ENCODE results near the gene USP17L22.
"Not testable (repeated sequence)": the region's sequence is repeated elsewhere in the genome, so short reads cannot be mapped to it uniquely, and the experiment has no call there.

Gene USP17L22

GRCh38 chr4:9267319-9267718 is at the start of gene USP17L22:
USP17L22 (plus strand) TSS chr4:9267619; CDS start chr4:9267619, 0 bp downstream.
- H3K27ac ChIP-seq = not testable (repeated sequence)

- not testable (repeated sequence) for H3K27ac ChIP-seq
Measured at GRCh38 chr4:9219852-9220251, 47.6 kb upstream of the USP17L22 start, which contains the start of gene USP17L12. USP17L12 (plus strand) TSS chr4:9220152; CDS start chr4:9220152, 0 bp downstream.

- H3K27ac ChIP-seq = not testable (repeated sequence)
Measured at GRCh38 chr4:9224596-9224995, 42.8 kb upstream of the USP17L22 start, which contains the start of gene USP17L13. USP17L13 (plus strand) TSS chr4:9224896; CDS start chr4:9224896, 0 bp downstream.

- H3K27ac ChIP-seq = not testable (repeated sequence)
Measured at GRCh38 chr4:9230249-9230648, 37.2 kb upstream of the USP17L22 start.

- not testable (repeated sequence) for H3K27ac ChIP-seq
Measured at GRCh38 chr4:9234085-9234484, 33.3 kb upstream of the USP17L22 start, which contains the start of gene USP17L15. USP17L15 (plus strand) TSS chr4:9234385; CDS start chr4:9234385, 0 bp downstream.

GRCh38 chr4:9238461-9238860 is 29.0 kb upstream of the USP17L22 start:
- not testable (repeated sequence) for H3K27ac ChIP-seq

- H3K27ac ChIP-seq = not testable (repeated sequence)
Measured at GRCh38 chr4:9243579-9243978, 23.8 kb upstream of the USP17L22 start, which contains the start of gene USP17L17. USP17L17 (plus strand) TSS chr4:9243879; CDS start chr4:9243879, 0 bp downstream.

- H3K27ac ChIP-seq = not testable (repeated sequence)
Measured at GRCh38 chr4:9247953-9248680, 19.3 kb upstream of the USP17L22 start, which contains the start of gene USP17L18. USP17L18 (plus strand) TSS chr4:9248630; CDS start chr4:9248630, 0 bp downstream.

- H3K27ac ChIP-seq = not testable (repeated sequence)
Measured at GRCh38 chr4:9253078-9253477, 14.3 kb upstream of the USP17L22 start, which contains the start of gene USP17L19. USP17L19 (plus strand) TSS chr4:9253378; CDS start chr4:9253378, 0 bp downstream.

GRCh38 chr4:9257824-9258223 is 9.6 kb upstream of the USP17L22 start, which contains the start of gene USP17L20:
USP17L20 (plus strand) TSS chr4:9258124; CDS start chr4:9258124, 0 bp downstream.
- not testable (repeated sequence) for H3K27ac ChIP-seq

- H3K27ac ChIP-seq = not testable (repeated sequence)
Measured at GRCh38 chr4:9262572-9262971, 4.8 kb upstream of the USP17L22 start, which contains the start of gene USP17L21. USP17L21 (plus strand) TSS chr4:9262872; CDS start chr4:9262872, 0 bp downstream.

GRCh38 chr4:9271719-9272118 is 4.3 kb downstream of the USP17L22 start:
- H3K27ac ChIP-seq = not testable (repeated sequence)
